K562 (cell line): ENCODE data around the gene NR1H2. TPM values are rescaled to one million over a fixed set of nuclear protein-coding genes. Genes with fewer than 3 reads are reported as not detected.

Source experiments
- BCL6 ChIP-seq: fragments of 250-450 bp; sonication (Bioruptor Pico); IDR thresholded peaks from 2 replicates; pipeline ENCODE4 v1.4.0; 2020
- DACH1 ChIP-seq: fragments of 450-650 bp; IDR thresholded peaks from 2 replicates; pipeline ENCODE4 v1.6.1; 2018; ENCODE audit not compliant: partially characterized antibody
- E2F1 ChIP-seq: sonication (generic); formaldehyde crosslinking; IDR thresholded peaks from 2 replicates; pipeline ENCODE4 v1.8.1; 2023; ENCODE audit warnings: mild to moderate bottlenecking, missing genetic modification reagents, moderate library complexity
- GABPA ChIP-seq: fragments of 200-800 bp; sonication (Bioruptor generic); conservative IDR thresholded peaks from 2 replicates; pipeline ENCODE4 v1.6.1; 2016; ENCODE audit warnings: low read depth, missing genetic modification characterization, missing compliant biosample characterization
- KLF13 ChIP-seq: fragments of 450-650 bp; IDR thresholded peaks from 2 replicates; pipeline ENCODE4 v1.6.1; 2016; ENCODE audit warnings: missing genetic modification characterization, low read depth, mild to moderate bottlenecking, missing compliant biosample characterization, moderate library complexity, borderline replicate concordance
- NCOA6 ChIP-seq: fragments of 450-650 bp; IDR thresholded peaks from 2 replicates; pipeline ENCODE4 v1.6.1; 2017; ENCODE audit warnings: mild to moderate bottlenecking
- NONO ChIP-seq, 2 experiments: fragments of 200-400 bp in 1 of 2; fragments of 450-650 bp in 1 of 2; formaldehyde crosslinking in 1 of 2; IDR thresholded peaks; 2 replicates each; pipeline ENCODE4 v1.6.1; 2017; ENCODE audit warnings: low read depth in 2 of 2, mild to moderate bottlenecking in 2 of 2, moderate library complexity in 2 of 2, low read length in 1 of 2
- POLR2G ChIP-seq: fragments of 200-400 bp; formaldehyde crosslinking; IDR thresholded peaks from 2 replicates; pipeline ENCODE4 v1.6.1; 2017; ENCODE audit warnings: low read depth, mild to moderate bottlenecking, antibody characterized with exemption, low read length, moderate library complexity
- SMC3 ChIP-seq: conservative IDR thresholded peaks from 2 replicates; pipeline ENCODE4 v1.6.1; 2011; ENCODE audit warnings: low read depth, low read length, improper control_type of control experiment; ENCODE audit not compliant: insufficient read depth
- TFAP4 ChIP-seq: sonication (generic); formaldehyde crosslinking; IDR thresholded peaks from 2 replicates; pipeline ENCODE4 v1.8.0; 2022; ENCODE audit warnings: missing genetic modification reagents, mild to moderate bottlenecking, moderate library complexity, borderline replicate concordance
- ZMIZ1 ChIP-seq, 2 experiments: fragments of 150-350 bp in 1 of 2; IDR thresholded peaks; 2 replicates each; pipeline ENCODE4 v1.6.1; 2012 to 2016; ENCODE audit warnings: low read depth in 2 of 2, low read length in 2 of 2, mild to moderate bottlenecking in 1 of 2, moderate library complexity in 1 of 2
- ZNF280B ChIP-seq: fragments of 250-450 bp; sonication (Bioruptor Pico); IDR thresholded peaks from 2 replicates; pipeline ENCODE4 v1.5.1; 2021; ENCODE audit warnings: mild to moderate bottlenecking
- ZNF431 ChIP-seq: sonication (generic); formaldehyde crosslinking; IDR thresholded peaks from 2 replicates; pipeline ENCODE4 v1.8.0; 2022; ENCODE audit warnings: mild to moderate bottlenecking, missing genetic modification reagents
- ZNF586 ChIP-seq: fragments of 450-650 bp; formaldehyde crosslinking; conservative IDR thresholded peaks from 2 replicates; pipeline ENCODE4 v1.4.0; 2020; ENCODE audit warnings: mild to moderate bottlenecking, moderate library complexity
- ZNF740 ChIP-seq, 3 experiments: fragments of 200-800 bp in 1 of 3; sonication (Bioruptor generic) in 1 of 3; sonication (generic) in 1 of 3; formaldehyde crosslinking in 1 of 3; IDR thresholded peaks; 2 replicates each; pipeline versions ENCODE4 v1.6.1 to v1.8.0; 2016 to 2022; ENCODE audit warnings: mild to moderate bottlenecking in 2 of 3, missing compliant biosample characterization in 2 of 3, missing genetic modification characterization in 2 of 3, missing genetic modification reagents in 1 of 3
- ZNF764 ChIP-seq: fragments of 250-450 bp; sonication (Bioruptor Pico); IDR thresholded peaks from 2 replicates; pipeline ENCODE4 v1.4.0; 2020; ENCODE audit warnings: low read depth, mild to moderate bottlenecking, moderate library complexity
- polyA plus RNA-seq, 8 experiments: library from polyadenylated mRNA; depleted of rRNA in 4 of 8; stranded (reverse) in 5 of 8; unstranded in 3 of 8; fragments of >200 nt; fragmentation: Nextera tagmentation in 2 of 8; fragmentation: Illumina TruSeq in 1 of 8; extraction: Ambion mirVana in 2 of 8; extraction: Trizol in 1 of 8; gene quantifications; 2 replicates each; pipeline versions ENCODE4 v1.2.1 to v1.2.3, GENCODE V29; 2011 to 2014; ENCODE audit warnings: inconsistent platforms in 1 of 8, missing spikeins in 1 of 8
- total RNA-seq, 7 experiments: library from RNA; depleted of rRNA in 6 of 7; stranded (reverse); fragments of >200 nt in 6 of 7; fragmentation: Illumina TruSeq in 2 of 7; extraction: Trizol in 2 of 7; gene quantifications; 2 replicates each; pipeline versions ENCODE4 v1.2.1 to v1.2.3, GENCODE V29; 2011 to 2021; ENCODE audit warnings: low replicate concordance in 1 of 7

Gene NR1H2
- total and polyA plus RNA-seq, 9 of the 15 experiments (the other 6 are each of a cell fraction or from before 2014, with no cell fraction given) = 0.11 to 73.8 (median 24.0) TPM

GRCh38 chr19:50414864-50415660, 38.8 kb downstream of the NR1H2 start (continued):
- TF ChIP-seq ZMIZ1 (IDR thresholded peaks at IDR 0.05; ENCODE audit: low read depth in 2 of 2, low read length in 2 of 2) (no peak), DACH1 (no peak), GABPA (tag) (no peak), NCOA6 (no peak), NONO (IDR thresholded peaks at IDR 0.05; ENCODE audit: low read depth in 2 of 2, low read length in 1 of 2) (no peak), ZNF764 (CRISPR knock-in tag) (no peak), E2F1 (no peak), POLR2G (peak; percentile 49; the same call in 1 of the 2 replicates), KLF13 (tag) (peak; percentile 48; the same call in 1 of the 2 replicates), BCL6 (no peak), ZNF280B (CRISPR knock-in tag) (no peak), ZNF740 (CRISPR knock-in tag; IDR thresholded peaks at IDR 0.05) (no peak), ZNF740 (tag; IDR thresholded peaks at IDR 0.05) (no peak), ZNF586 (CRISPR knock-in tag) (no peak), TFAP4 (CRISPR knock-in tag) (peak; percentile 97), ZNF431 (CRISPR knock-in tag) (no peak), SMC3 (peak; percentile 70)
